Measurements from ENCODE around the gene ADCY7. TPM values are rescaled to one million over a fixed set of nuclear protein-coding genes. Genes with fewer than 3 reads are reported as not detected.

The ADCY7 gene
- total and polyA plus RNA-seq, 2 of the 4 experiments (the other 2 are of a cell fraction) = 15.2 to 17.1 TPM

GRCh38 chr16:50234771-50235556, 31.4 kb upstream of the ADCY7 start:
- Histone ChIP-seq H3K14ac (replicated peaks; ENCODE audit: low read depth, low read length) (0 out of 2 replicates have a peak overlapping the region, but pooled peaks have one; percentile 26), H4K20me1 (ENCODE audit: insufficient read depth, low read length) (no peaks in the 10 kb centered on the region), H3K18ac (ENCODE audit: low read depth, low read length) (no peak overlapping the region), H3K9ac (ENCODE audit: low read depth, low read length) (no peak overlapping the region), H4K5ac (ENCODE audit: low read depth, low read length) (no peak overlapping the region), H3K9me1 (ENCODE audit: insufficient read depth, low read length) (peaks cover 7% of the 10 kb centered on the region; the same call in 1 of the 2 replicates), H3K79me1 (ENCODE audit: low read depth in 1 of 2, low read length in 2 of 2) (no peaks in the 10 kb centered on the region), H3K4me1 (ENCODE audit: control insufficient read depth, insufficient read depth, low read length) (peaks cover 11% of the 10 kb centered on the region), H3K27me3 (ENCODE audit: control insufficient read depth, insufficient read depth, low read length) (peaks cover 5% of the 10 kb centered on the region), H3K27ac (ENCODE audit: insufficient read depth, low read length) (no peak overlapping the region), H3K4me2 (ENCODE audit: low read depth, low read length) (peak overlapping the region; percentile 56; the same call in 1 of the 2 replicates), H3K9me3 (ENCODE audit: control insufficient read depth, insufficient read depth, low read length) (no peaks in the 10 kb centered on the region), H3K36me3 (ENCODE audit: control insufficient read depth, insufficient read depth, low read length) (no peaks in the 10 kb centered on the region), H2AK9ac (replicated peaks; ENCODE audit: low read depth, low read length, poor library complexity) (no peak overlapping the region), H3K4me3 (ENCODE audit: insufficient read depth, low read depth, low read length) (no peak overlapping the region), H2BK15ac (ENCODE audit: low read depth, low read length) (no peak overlapping the region), H4K91ac (ENCODE audit: insufficient read depth, low read depth, low read length) (no peak overlapping the region), H2AK5ac (ENCODE audit: low read depth, low read length) (no peak overlapping the region), H2BK5ac (ENCODE audit: low read depth, low read length, poor library complexity, severe bottlenecking) (peak overlapping the region; percentile 43), H4K8ac (ENCODE audit: low read depth in 2 of 2, low read length in 2 of 2) (no peak overlapping the region), H2BK20ac (ENCODE audit: low read depth, low read length) (no peak overlapping the region), H2AFZ (replicated peaks; ENCODE audit: low read length, poor library complexity) (no peak overlapping the region), H3K23ac (ENCODE audit: low read depth, low read length) (no peak overlapping the region), H3K56ac (ENCODE audit: extremely low read depth, insufficient read depth, low read length) (no peak overlapping the region), H2BK120ac (ENCODE audit: low read depth, low read length) (no peak overlapping the region), H3K4ac (ENCODE audit: low read depth, low read length) (no peak overlapping the region)
- no peak for TF ChIP-seq RAD21 (IDR thresholded peaks at IDR 0.05; ENCODE audit: low read length)
- TF ChIP-seq MAZ (IDR thresholded peaks at IDR 0.05; ENCODE audit: borderline replicate concordance, low read depth, low read length) = no peak
- TF ChIP-seq BHLHE40 (IDR thresholded peaks at IDR 0.05; ENCODE audit: low read depth, low read length) = no peak
- no peak for TF ChIP-seq RFX5 (IDR thresholded peaks at IDR 0.05; ENCODE audit: low read depth, low read length)
- no peak for TF ChIP-seq USF2 (IDR thresholded peaks at IDR 0.05; ENCODE audit: low read depth, low read length)
- TF ChIP-seq RCOR1 (IDR thresholded peaks at IDR 0.05; ENCODE audit: insufficient replicate concordance, low read length) = no peak
- TF ChIP-seq NFE2L2 (IDR thresholded peaks at IDR 0.05; ENCODE audit: low read depth, low read length) = no peak
- no peak for TF ChIP-seq FOS (IDR thresholded peaks at IDR 0.05; ENCODE audit: low read depth, low read length)
- no peak for TF ChIP-seq CHD1 (IDR thresholded peaks at IDR 0.05; ENCODE audit: low read depth, low read length)
- TF ChIP-seq MXI1 (IDR thresholded peaks at IDR 0.05; ENCODE audit: borderline replicate concordance, low read depth, low read length) = no peak
- TF ChIP-seq, protein P1, sequence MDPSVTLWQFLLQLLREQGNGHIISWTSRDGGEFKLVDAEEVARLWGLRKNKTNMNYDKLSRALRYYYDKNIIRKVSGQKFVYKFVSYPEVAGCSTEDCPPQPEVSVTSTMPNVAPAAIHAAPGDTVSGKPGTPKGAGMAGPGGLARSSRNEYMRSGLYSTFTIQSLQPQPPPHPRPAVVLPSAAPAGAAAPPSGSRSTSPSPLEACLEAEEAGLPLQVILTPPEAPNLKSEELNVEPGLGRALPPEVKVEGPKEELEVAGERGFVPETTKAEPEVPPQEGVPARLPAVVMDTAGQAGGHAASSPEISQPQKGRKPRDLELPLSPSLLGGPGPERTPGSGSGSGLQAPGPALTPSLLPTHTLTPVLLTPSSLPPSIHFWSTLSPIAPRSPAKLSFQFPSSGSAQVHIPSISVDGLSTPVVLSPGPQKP (IDR thresholded peaks at IDR 0.05; ENCODE audit: borderline replicate concordance, low read depth, low read length) = no peak
- no peak for TF ChIP-seq CEBPB (IDR thresholded peaks at IDR 0.05; ENCODE audit: low read depth, low read length)
- no TSS peak for BruUV-seq (replicated peaks)
- no CpG with 5 or more reads among the region's 5 CpGs for WGBS, 2 experiments (ENCODE audit: extremely low coverage in 2 of 2, insufficient read length in 1 of 2)
- intact Hi-C loops (cut with micrococcal nuclease) = no loop called here
- peak; percentile 67 for DNase-seq
- dilution Hi-C loops (cut with HindIII; ENCODE audit: low sequenced_read_pairs, unreplicated experiment) = no loop called here
- ChIA-PET POLR2A (ENCODE audit: unreplicated experiment) (no interaction called here), CTCF (no interaction called here)
- ATAC-seq (ENCODE audit: low read depth) = peak; percentile 78
- in situ Hi-C loops (cut with MboI; ENCODE audit: low sequenced_read_pairs) = no loop called here

Data from IMR-90 (cell line).